ENCODE data around the gene SIGLEC9.

The SIGLEC9 gene

GRCh38 chr19:51124729-51125128 is at the start of gene SIGLEC9:
SIGLEC9 (plus strand) TSS chr19:51124906; CDS start chr19:51124975, 69 bp downstream.
- no peak for DNase-seq

GRCh38 chr19:51075998-51076397 is 48.7 kb upstream of the SIGLEC9 start:
- no peak for DNase-seq

GRCh38 chr19:51076631-51077213 is 48.0 kb upstream of the SIGLEC9 start:
- DNase-seq = no peak

GRCh38 chr19:51078104-51078503 is 46.6 kb upstream of the SIGLEC9 start:
- DNase-seq = no peak

GRCh38 chr19:51078731-51079130 is 46.0 kb upstream of the SIGLEC9 start:
- no peak for DNase-seq

GRCh38 chr19:51079481-51080110 is 45.1 kb upstream of the SIGLEC9 start:
- no peak for DNase-seq

- DNase-seq = no peak
Measured at GRCh38 chr19:51081476-51081875, 43.2 kb upstream of the SIGLEC9 start.

- no peak for DNase-seq
Measured at GRCh38 chr19:51082611-51083010, 42.1 kb upstream of the SIGLEC9 start, which contains the start of gene KLK14. KLK14 (minus strand) TSS chr19:51082887; CDS start chr19:51082614, 273 bp downstream.

DNA sequence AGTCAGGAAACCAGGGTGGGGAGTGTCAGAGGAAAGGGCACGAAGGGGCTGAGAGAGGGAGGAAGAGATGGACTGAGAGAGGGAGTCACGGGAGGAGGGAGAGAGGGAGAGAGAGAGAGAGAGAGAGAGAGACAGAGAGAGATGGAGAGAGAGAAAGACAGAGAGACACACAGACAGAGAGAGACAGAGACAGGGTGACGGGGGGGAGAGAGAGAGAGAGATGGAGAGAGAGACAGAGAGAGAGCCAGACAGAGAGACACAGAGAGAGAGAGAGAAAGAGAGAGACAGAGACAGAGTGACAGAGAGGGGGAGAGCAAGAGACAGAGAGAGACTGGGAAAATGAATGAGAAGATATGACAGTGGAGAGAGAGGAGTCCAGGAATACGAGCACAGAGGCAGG is 41.5 kb upstream of the SIGLEC9 start:
- DNase-seq = no peak

GRCh38 chr19:51083783-51084182 is 40.9 kb upstream of the SIGLEC9 start:
- DNase-seq = no peak

GRCh38 chr19:51084505-51084904 is 40.2 kb upstream of the SIGLEC9 start:
- DNase-seq = no peak

- no peak for DNase-seq
Measured at GRCh38 chr19:51086153-51086850, 38.4 kb upstream of the SIGLEC9 start.

GRCh38 chr19:51089786-51090185 is 34.9 kb upstream of the SIGLEC9 start:
- no peak for DNase-seq

- no peak for DNase-seq
Measured at GRCh38 chr19:51090471-51090870, 34.2 kb upstream of the SIGLEC9 start.

GRCh38 chr19:51091126-51091525 is 33.6 kb upstream of the SIGLEC9 start:
- DNase-seq = no peak

DNA sequence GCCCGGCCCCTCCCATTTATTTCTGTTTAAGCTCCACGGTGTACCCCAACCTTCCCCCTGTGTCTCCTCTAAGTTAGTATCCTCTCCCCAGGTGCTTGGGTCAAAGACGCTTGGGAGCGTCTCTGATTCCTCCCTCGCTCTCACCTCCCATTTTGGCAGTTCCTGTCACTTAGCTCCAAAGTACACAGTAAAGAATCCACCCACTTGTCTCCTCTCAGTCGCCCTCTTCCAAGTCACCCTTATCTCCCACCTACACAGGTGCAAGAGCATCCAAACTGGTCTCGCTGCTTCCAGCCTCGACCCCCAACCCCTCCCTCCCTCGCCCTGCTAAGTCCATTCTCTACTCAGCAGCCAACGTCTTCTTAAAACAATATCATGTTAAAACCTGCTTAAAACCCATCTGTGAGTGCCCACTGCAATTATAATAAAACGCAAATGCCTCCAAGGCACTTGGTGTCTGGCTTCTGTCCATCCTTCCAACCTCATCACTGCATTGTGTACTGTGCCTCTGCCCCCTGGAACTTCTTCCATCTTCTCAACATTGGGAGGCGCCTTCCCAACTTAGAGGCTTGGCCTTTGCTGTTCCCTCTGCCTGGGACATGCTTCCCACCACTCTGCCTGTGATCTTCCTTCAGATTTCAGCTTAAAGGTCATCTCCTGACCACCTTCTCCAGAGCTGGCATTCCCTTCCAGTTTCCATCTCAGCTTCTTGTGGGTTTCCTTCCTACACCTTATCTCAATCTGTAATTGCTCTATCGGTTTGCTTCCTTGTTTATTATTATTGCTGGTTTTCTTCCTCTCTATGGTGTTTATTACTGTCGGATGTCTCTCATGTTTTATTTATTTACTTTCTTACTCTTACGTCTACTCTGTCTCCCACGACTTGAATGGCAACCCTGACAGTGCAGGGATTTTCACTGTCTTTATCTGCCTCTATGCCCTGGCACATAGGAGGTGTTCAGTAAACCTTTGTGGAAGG is 32.5 kb upstream of the SIGLEC9 start:
- DNase-seq = no peak

- DNase-seq = no peak
Measured at GRCh38 chr19:51093101-51093500, 31.6 kb upstream of the SIGLEC9 start.

DNA sequence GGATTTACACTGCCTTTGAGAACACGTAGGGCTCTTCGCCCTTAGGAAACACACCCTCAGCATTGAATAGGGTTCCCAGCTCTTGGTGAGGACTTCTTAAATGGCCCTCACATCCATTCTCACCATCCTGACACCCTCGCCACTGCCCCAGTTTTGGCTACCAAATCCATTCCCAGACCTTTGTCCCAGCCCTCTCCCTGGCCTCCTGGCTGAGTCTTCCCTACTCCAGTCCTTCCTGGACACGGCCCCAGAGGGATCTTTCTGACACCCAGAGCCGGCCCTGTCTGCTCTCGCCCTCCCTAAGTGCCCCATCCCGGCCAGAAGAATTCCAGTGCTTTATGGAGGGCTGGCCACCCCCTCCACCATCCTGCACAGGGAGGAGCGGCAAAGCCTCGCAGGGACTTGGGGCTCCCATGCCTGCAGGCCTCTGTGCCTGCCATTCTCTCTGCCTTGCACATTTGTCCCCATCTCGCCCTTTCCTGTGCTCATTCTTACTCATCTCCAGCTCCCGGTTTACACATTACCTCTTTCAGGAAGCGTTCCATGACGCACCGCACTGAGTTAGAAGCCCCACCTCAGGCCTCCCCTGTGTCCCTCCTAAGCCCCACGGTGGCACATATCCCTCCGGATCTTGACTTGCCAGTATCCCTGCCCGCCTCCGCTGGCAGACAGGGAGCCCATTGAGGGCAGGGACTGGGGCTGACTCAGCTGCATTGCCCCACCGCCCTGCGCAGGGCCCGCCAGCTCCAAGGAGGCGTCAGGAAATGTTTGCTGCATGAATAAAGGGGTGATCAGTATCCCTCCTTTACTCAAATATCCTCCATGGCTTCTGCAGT is 31.0 kb upstream of the SIGLEC9 start:
- DNase-seq = no peak

- DNase-seq = peak in 4 of 6 experiments; percentile 8 to 25 (median 20)
Measured at GRCh38 chr19:51094696-51095279, 29.9 kb upstream of the SIGLEC9 start.

DNA sequence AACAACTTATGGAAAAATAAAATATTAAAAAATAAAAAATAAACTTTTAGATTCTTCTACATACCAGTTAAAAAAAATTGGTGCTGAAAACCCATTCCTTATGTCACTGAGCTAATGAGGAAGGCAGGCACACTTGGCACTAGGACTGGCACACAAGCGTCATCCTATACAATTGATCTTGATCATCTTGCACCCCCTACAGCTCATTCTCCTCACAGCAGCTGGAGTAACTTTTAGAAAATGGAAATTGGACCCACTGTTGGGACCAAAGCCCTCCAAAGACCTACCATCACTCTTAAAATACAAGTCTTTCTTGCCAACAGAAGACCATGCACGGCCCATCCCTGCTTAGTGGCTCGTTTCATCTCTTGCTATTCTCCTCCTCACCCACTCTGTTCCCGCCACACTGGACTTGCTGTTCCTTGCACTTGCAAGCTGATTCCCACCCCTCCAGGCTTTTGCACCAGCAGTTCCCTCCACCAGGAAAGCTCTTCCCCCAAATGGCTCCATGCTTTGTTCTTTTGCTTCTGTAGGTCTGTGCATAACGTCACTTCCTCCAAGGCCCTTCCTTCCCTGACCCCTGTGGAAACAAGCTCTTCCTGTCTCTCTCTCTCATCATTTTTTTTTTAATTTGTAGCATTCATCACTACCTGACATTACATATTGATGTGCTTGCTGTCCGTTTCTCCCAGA is 28.1 kb upstream of the SIGLEC9 start:
- DNase-seq = no peak

All from stimulated activated naive CD4-positive, alpha-beta T cell (primary cell).